ENCODE data around the gene TCF7L1.
"Not testable (repeated sequence)": the region's sequence is repeated elsewhere in the genome, so short reads cannot be mapped to it uniquely, and the experiment has no call there.

TCF7L1 gene

DNA sequence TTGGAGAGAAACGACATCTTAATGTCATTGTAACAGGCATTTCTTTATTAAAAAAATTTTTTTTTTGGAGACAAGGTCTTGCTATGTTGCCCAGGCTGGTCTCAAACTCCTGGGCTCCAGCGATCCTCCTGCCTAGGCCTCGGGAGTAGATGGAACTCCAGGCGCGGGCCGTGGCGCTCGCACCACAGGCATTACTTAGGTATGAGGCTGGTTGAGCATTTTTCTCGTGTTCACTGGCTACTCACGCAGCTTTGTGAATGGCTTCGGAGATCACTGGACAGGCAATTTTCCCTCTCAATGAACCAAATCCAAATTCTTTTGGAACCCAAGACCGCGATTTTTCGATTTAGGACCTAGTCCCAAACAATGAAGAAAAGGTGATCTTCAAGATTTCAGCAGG is 795 bp upstream of the TCF7L1 start:
- DNase-seq, result no peak

DNA sequence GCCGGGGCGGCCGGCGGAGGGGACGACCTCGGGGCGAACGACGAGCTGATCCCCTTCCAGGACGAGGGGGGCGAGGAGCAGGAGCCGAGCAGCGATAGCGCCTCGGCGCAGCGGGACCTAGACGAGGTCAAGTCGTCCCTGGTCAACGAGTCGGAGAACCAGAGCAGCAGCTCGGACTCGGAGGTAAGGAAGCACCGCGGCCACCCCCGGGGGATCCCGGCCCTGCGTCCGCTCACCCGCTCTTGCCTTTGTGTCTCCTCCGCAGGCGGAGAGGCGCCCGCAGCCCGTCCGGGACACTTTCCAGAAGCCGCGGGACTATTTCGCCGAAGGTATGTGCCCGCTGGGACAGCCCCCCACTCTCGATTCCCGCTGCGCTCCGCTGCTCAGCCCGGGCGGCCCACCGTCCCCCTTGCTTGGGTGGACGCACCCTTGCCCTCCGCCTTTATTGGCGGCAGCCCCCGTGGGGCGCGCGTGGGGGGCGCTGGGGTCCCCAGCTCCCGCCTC is 611 bp downstream of the TCF7L1 start:
- DNase-seq, result no peak

DNA sequence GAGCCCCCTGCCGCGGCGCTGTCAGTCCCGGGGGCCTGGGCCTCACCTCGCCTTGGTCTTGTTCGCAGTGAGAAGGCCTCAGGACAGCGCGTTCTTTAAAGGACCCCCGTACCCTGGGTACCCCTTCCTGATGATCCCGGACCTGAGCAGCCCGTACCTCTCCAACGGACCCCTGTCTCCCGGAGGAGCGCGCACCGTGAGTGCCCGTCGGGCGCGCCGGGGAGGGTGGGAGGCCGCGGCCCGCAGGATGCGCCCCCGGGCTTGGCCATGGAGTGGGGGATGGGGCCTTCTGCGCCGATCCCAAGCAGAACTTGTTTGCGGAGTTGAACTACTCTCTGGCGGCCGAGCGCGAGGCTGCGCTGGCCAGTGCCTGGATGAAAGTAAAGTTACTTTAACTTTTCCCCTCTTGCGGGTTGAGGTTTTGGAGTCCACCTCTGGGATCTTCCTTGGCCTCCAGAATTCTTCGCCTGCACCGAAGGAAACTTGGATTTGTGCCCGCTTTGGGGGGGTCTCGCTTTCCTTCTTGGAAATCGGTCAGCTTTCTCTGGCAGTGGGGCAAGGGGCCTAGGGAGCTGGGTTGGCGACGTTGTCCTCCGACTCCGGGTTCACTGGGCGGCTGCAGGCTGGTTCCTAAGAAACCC is 1.2 kb downstream of the TCF7L1 start:
- no peak for DNase-seq

DNA sequence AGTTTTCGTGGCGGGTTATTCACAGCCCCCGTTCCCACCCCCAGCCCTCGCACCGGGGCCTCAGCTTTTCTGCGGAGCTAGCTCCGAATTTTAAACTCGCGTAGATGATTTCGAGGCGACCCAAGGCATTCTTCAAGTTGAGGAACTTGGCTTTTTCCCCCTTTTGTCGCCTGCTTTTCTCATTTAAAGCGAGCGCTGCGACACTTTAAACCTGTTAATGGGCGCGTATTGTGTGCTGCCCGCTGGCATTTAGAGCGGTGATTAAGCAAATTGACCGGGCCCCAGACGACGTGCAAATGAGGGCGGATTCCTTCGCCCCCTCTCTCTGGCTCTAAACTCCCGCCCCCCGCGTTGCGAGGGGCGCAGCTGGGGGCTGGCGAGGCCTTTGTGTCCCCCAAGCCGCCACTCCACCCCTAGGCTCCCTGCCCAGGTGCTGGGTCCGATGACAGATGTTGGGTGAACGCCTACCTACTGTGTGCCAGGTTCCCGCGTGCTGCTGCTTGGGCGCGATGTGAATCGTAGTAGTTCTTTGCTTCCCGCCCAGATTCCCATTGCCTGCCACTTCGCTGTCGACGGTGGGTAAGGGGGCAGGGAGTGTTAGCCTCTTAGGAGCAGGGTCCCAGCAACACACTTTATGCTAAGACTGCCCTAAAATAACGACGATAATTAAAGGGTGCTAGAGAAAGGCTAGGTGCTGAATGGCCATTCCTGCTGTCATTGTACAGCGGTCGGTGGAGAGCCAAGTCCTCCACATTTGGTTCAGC is 1.9 kb downstream of the TCF7L1 start:
- DNase-seq, result no peak

DNA sequence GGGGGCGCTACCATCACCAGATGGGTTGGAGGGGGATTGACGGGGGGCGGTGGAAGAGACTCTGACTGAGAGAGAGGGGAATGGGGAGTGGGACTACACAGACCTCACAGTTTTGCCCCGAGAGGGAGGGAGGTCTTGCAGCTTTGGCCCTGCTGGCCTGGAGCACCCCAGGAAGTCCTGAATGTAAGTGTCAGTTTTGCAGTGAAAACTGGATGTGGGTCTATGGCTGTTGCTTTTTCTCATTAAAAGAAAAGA is 2.4 kb downstream of the TCF7L1 start:
- DNase-seq, result no peak

DNA sequence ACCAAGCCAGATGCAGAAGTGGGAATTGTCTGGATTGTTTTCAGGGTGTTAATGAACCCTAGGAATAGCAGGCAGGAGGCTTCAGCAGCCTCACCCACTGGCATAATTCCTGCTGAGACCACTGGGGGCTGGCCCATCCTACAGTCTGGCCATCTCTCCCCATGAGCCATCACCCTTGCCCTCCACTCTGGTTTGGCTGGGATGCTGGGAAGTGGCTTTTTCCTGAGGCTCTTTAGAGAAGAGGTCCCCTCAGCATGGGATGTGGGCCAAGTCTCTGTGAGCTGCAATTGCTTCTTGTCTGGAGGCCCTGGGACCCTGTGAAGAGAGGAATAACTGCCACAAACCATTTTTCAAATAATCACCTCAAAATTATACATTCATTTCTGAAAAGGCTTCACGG is 4.0 kb downstream of the TCF7L1 start:
- no peak for DNase-seq

DNA sequence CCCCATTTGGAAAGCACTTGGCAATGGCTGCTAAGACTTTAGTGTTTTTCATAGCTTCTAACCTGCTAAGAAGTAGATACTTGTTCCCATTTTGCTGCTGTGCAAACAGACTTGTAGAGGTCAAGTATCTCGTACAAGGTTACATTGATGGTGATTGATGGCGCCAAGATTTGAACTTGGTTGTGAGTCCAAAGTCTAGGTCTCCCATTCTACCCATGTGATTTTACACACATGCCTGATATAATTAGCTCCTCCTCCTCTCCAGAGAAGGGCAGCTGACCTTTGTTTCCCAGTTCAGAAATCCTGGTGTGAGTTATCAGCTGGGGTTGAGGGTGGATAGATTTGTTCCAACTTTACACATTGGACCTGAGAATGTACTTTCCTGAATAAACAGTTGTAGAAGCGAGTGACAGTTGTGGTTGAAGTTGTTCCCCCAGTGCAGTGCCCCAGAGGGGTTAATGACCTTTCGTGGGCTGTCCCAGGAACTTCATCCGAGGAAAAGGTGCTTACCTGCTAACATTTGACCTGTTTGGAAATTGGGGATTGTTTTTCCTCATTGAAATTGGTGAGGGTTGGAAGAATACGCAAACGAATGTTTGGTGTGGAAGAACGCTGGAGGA is 10.4 kb downstream of the TCF7L1 start:
- DNase-seq, result no peak

- no peak for DNase-seq
These were observed 12.1 kb downstream of the TCF7L1 start for GRCh38 chr2:85145116-85145820.

GRCh38 chr2:85148190-85148589 is 15.0 kb downstream of the TCF7L1 start:
- DNase-seq, result no peak

- DNase-seq, result no peak
These were observed 17.8 kb downstream of the TCF7L1 start for GRCh38 chr2:85151026-85151425.

GRCh38 chr2:85152895-85153294 is 19.7 kb downstream of the TCF7L1 start:
- DNase-seq, result no peak

DNA sequence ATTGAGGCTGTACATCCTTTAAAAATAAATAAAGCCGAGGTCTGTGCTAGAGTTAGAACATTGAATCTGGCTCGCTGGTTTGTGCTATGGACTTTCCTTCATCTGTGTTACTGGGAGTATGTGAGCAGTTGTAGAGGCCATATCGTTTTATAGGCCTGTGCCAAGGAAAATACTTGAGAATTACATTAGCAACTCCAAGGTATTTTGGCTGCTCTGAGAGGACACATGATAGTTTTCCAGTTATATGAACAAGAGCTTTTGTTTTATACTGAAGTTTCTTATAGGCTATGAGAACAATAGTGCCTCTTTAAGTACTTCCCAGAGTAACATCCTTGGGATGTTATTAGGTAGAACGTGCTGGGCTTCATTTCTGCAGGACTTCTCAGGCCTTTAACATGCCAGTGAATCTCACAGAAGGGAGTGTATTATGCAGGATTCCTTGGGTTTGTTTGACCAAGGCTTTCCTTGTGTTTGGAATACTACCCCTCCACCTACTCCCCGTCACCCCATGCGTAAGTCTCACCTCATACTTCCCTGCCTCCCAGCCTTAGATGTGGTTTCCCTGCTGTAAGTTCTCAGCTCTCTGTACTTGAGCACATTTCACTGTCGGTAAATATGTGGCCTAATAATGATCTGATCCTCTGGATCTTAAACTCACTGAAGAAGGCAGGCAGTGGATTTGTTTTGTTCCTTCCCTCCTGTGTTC is 21.0 kb downstream of the TCF7L1 start:
- DNase-seq, result no peak

GRCh38 chr2:85155082-85155481 is 21.9 kb downstream of the TCF7L1 start:
- DNase-seq, result not testable (repeated sequence)

DNA sequence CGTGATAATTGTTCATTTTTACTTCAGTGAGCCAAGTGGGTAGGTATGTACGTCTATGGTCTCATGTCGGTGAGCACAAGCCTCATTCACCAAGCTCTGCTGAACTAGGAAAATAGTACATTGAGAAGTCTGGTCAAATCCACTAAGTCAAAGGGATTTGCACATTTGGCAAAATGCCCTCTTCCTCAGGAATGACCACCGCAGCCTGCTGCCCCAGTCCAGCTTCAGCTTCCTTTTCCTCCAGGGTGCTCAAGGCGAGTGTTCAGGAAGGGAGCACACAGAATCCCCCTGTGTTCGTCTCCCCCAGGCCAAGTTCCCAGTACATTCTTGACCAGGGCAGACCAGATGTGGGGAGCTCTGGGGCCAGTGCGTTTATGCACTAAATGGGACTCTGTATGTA is 23.0 kb downstream of the TCF7L1 start:
- no peak for DNase-seq

DNA sequence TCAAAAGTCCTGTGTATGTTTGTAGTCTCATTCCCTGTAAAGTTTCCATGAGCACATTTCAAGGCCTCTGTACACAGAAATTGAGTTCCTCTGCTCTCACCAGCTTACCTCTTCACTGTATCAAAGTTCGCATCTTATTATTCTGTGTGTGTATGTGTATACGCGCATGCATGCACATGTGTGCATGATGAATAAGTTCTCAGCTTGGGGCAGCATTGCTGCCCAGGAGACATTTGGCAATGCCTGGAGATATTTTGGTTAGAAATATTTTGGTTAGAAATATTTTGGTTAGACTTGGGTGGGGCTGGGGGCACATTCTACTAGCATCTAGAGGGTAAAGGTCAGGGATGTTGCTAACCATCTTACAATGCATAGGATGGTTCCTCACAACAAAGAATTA is 23.4 kb downstream of the TCF7L1 start:
- no peak for DNase-seq

- DNase-seq, result no peak
These were observed 24.2 kb downstream of the TCF7L1 start for GRCh38 chr2:85157345-85157744.

GRCh38 chr2:85158559-85159273 is 25.5 kb downstream of the TCF7L1 start:
- no peak for DNase-seq

DNA sequence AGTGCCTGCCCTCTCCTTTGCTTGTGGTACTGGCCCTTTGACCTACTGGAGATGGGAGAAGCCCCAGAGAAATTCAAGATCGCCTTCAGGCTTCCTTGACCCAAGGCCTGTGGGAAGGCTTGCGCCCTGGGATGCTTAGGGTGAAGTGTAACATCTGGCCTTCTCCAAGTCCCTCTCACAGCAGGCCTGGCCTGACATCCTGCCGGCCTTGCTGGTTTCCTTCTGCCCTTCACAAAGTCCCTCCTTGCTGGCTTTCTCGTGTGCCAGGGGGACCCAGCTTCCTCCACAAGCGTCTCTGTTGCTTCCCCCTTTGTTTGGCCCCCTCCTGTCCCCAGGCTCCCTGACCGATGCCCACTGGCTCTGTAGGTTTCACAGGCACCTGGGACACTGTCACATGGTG is 26.4 kb downstream of the TCF7L1 start:
- DNase-seq, result no peak

DNA sequence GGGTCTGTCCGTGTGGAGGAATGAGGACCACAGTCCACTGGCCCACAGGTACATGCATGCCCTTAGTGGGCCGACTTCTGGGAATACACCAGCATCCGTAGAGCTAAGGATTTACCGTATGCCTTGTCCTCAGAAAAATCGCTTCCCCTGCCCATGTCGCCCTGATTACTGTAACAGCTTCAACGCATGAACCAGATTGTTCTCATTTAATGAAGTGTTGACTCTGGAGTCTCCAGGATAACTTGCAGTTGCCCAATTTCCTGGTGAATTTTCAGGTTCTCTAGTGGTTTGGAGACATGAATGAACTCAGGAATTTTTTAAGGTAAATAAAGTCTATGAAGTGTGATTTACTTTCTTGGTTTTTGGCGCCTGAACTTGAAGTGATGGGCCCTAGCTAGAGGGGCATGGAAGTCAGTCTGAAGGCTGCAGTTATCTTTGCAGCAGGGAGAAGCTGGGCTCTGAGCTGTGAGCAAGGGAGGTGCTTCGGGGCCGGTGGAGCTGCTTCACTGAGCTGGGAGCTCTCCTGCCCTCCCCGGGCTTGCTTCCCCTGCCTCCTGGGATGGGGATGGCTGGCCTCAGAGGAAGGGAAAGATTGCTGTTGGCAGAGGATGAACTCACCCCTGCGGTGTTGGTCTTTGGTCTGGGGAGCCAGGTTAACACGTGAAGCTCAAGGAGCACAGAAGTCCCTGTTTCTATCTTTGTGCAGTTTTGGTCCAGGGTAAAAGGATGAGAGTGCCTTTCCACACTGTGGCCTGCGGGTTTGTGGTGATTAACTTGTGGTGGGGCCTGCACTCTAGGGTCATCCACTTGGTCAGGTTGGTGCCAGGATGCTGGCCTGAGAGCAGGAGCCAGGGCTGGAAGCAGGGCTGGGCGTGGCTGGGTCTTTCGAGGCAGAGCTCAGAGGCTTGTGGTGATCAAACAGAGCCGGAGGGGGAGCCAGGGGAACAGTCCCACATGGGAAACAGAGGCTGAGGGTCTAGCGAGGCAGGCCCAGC is 28.1 kb downstream of the TCF7L1 start:
- DNase-seq, result no peak

- no peak for DNase-seq
These were observed 29.6 kb downstream of the TCF7L1 start for GRCh38 chr2:85162746-85163301.

- DNase-seq, result no peak
These were observed 30.5 kb downstream of the TCF7L1 start for GRCh38 chr2:85163675-85164074.
